Thymus (tissue), 11 donors: ENCODE measurements around the gene SYT5. TPM values are rescaled to one million over a fixed set of nuclear protein-coding genes. Genes with fewer than 3 reads are reported as not detected.
"Not testable (repeated sequence)": the region's sequence is repeated elsewhere in the genome, so short reads cannot be mapped to it uniquely, and the experiment has no call there.

ENCODE experiments used
- DNase-seq, 9 donors: peaks; one replicate each; pipeline ENCODE4 v3.0.0-alpha.2; 2013; ENCODE audit warnings: low spot score in 9 of 9, low read depth in 6 of 9, missing footprints in 1 of 9
- H3K27ac ChIP-seq, 2 donors: one replicate each; pipeline ENCODE4 v1.5.1; 2013; ENCODE audit warnings: control low read depth in 1 of 2, low read depth in 1 of 2, low read length in 1 of 2, mild to moderate bottlenecking in 1 of 2, moderate library complexity in 1 of 2
- H3K27me3 ChIP-seq, 2 donors: one replicate each; pipeline ENCODE4 v1.5.1; 2013; ENCODE audit warnings: low read length in 1 of 2; ENCODE audit not compliant: control insufficient read depth in 2 of 2, insufficient read depth in 1 of 2
- H3K36me3 ChIP-seq, 2 donors: one replicate each; pipeline ENCODE4 v1.5.1; 2013; ENCODE audit warnings: low read length in 1 of 2, mild to moderate bottlenecking in 1 of 2, moderate library complexity in 1 of 2; ENCODE audit not compliant: control insufficient read depth in 2 of 2, insufficient read depth in 2 of 2
- H3K4me1 ChIP-seq, 2 donors: one replicate each; pipeline ENCODE4 v1.5.1; 2013; ENCODE audit warnings: low read length in 2 of 2; ENCODE audit not compliant: control insufficient read depth in 2 of 2, insufficient read depth in 2 of 2
- H3K4me3 ChIP-seq, 2 donors: one replicate each; pipeline ENCODE4 v1.5.1; 2013; ENCODE audit warnings: low read length in 2 of 2, control low read depth in 1 of 2, mild to moderate bottlenecking in 1 of 2
- H3K9me3 ChIP-seq, 2 donors: one replicate each; pipeline ENCODE4 v1.5.1; 2013; ENCODE audit warnings: low read length in 1 of 2, mild to moderate bottlenecking in 1 of 2; ENCODE audit not compliant: control insufficient read depth in 2 of 2, insufficient read depth in 1 of 2
- WGBS: extraction: QIAGEN DNeasy Blood & Tissue Kit; methylation state at CpG from one replicate; pipeline ENCODE4 v1.1.7; 2013; 5-methylcytosine and 5-hydroxymethylcytosine counted together
- polyA plus RNA-seq: library from polyadenylated mRNA; stranded (reverse); fragments of 200-250 nt; gene quantifications from one replicate; pipeline ENCODE4 v1.2.3, GENCODE V29; 2013
- total RNA-seq: library from RNA; stranded (reverse); fragments of 120-200 nt; gene quantifications from one replicate; pipeline ENCODE4 v1.2.4, GENCODE V29; 2013
- donor health status: healthy.

Gene SYT5
- total and polyA plus RNA-seq, 2 donors = 0.24 to 0.32 TPM

DNA sequence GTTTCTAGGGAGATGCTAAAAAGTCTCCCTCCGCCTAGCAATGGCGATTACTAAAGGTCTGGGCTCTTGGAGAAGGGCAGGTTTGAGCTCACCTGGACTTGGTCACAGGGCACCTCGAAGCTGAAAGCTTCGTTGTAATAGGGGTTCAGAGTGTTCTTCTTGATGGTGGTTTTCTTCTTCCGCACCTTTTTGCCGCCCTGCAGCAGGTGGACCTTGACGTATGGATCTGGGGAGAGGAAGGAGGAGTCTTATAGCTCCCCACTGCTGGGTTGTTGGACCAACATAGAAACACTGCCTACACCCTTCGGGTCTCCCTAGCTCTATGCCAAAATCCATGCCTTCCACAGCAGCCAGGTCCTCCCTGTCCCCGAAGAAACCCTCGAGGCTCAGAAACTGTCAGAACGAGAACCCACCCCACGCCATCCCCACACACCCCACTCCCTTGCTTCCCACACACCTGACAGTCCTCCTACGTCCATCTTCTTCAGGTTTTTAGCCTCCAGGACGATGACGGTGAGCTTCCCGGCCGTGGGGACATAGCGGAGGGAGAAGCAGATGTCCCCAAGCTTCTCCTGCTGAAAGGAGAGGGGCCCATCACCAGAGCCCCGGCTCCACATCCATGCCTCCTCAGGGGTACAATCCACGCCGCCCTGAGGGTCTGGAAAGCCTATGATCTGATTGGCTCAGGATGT is 5.5 kb downstream of the SYT5 start:
- WGBS = 69% methylated on average over 21 of the region's 21 CpGs
- DNase-seq = no peak
- peaks cover 9 to 20% of the 10 kb centered on the region in 2 donors for H3K4me1 ChIP-seq
- H3K36me3 ChIP-seq = no peaks in the 10 kb centered on the region
- peaks cover 41 to 94% of the 10 kb centered on the region in 2 donors for H3K27me3 ChIP-seq
- H3K9me3 ChIP-seq = peaks cover 9 to 18% of the 10 kb centered on the region in 2 donors
- no peak overlapping the region for H3K4me3 ChIP-seq
- no peak overlapping the region for H3K27ac ChIP-seq

DNA sequence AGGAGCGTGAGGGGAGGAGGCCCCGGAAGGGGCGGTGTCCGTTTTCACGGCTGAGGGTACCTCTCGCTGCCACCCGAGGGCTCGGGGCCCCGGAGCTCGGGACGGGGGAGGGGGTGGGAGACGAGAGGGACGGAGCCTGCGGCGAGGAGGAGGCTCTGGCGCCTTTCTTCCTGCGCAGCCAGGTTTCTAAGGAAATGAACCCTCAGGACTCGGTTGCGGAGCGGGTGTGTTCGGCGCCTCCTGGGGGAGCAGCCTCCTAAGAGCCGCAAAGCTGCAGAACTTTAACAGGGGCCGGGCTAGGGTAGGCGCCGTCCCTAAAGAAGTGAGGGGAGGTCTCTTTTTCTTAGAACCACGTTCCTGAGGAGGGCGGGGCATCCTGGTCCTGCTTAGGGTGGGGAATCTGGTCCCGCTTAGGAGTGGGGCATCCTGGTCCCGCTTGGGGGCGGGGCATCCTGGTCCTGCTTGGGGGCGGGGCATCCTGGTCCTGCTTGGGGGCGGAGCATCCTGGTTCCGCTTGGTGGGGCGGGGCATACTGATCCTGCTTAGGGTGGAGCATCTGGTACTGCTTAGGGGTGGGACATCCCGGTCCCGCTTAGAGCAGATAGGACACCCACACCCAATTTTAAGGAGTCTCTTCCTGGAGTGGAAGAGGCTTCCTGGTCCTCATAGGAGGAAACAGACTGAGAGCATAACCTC is 6.2 kb downstream of the SYT5 start:
- no peaks in the 10 kb centered on the region for H3K36me3 ChIP-seq
- 2% methylated on average over 37 of the region's 37 CpGs for WGBS
- H3K4me3 ChIP-seq = peak overlapping the region; percentile 10 to 21
- peaks cover 41 to 94% of the 10 kb centered on the region in 2 donors for H3K27me3 ChIP-seq
- DNase-seq = no peak
- H3K9me3 ChIP-seq = peaks cover 9 to 18% of the 10 kb centered on the region in 2 donors
- H3K4me1 ChIP-seq = peaks cover 2 to 13% of the 10 kb centered on the region in 2 donors
- H3K27ac ChIP-seq = no peak overlapping the region

DNA sequence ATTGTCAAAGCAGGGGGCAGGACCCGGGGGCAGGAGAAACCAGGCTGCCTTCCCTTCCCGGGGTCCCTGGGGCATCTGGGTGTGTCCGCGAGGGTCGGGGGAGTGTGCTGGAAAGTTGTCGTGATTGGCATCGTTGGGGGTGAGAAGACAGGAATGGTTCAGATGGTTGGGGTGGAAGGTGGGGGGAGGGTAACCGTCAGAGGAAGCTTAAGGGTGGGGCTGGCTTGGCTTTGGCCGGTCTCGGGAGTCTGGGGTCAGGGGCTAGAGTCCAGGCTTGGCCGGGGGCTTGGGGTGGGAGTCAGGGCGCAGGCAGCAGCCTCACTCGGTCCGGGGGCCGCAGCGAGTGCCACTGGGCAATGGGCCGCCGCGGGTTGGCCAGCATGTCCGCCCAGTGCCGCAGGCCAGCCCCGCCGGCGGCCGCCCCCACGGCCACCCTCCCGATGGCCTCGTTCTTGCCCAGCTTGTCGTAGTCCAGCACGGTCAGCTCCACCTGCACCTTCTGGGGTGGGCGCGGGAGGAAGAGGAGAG is 6.8 kb downstream of the SYT5 start:
- DNase-seq = no peak
- H3K36me3 ChIP-seq = no peaks in the 10 kb centered on the region
- H3K4me3 ChIP-seq = peak overlapping the region; percentile 10 to 21
- 6% methylated on average over 32 of the region's 32 CpGs for WGBS
- no peak overlapping the region for H3K27ac ChIP-seq
- H3K4me1 ChIP-seq = peaks cover 0 to 7% of the 10 kb centered on the region in 2 donors
- H3K9me3 ChIP-seq = peaks cover 9 to 18% of the 10 kb centered on the region in 2 donors
- H3K27me3 ChIP-seq = peaks cover 41 to 88% of the 10 kb centered on the region in 2 donors

DNA sequence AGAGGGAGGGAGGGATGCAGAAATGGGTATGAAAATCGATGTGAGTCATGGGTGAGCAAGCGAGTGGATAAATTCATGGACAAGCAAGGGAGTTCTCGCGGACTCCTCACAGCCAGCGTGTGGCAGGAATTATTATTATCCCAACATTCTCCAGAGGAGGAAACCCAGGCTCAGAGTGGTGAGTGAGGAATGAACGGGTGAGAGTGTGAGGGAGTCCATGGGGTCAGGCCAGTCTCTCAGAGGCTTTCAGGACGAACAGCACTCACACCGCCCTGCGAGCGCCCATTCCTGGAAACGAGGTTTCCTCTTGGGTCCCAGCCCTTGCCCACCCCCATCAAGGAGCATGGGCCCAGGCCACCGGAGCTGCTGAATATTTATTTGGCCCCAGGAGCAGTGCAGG is 7.3 kb downstream of the SYT5 start:
- H3K27ac ChIP-seq = no peak overlapping the region
- peaks cover 0 to 7% of the 10 kb centered on the region in 2 donors for H3K4me1 ChIP-seq
- DNase-seq = no peak
- no peak overlapping the region for H3K4me3 ChIP-seq
- H3K36me3 ChIP-seq = no peaks in the 10 kb centered on the region
- H3K9me3 ChIP-seq = peaks cover 9 to 18% of the 10 kb centered on the region in 2 donors
- WGBS = 29% methylated on average over 12 of the region's 12 CpGs
- H3K27me3 ChIP-seq = peaks cover 41 to 86% of the 10 kb centered on the region in 2 donors

DNA sequence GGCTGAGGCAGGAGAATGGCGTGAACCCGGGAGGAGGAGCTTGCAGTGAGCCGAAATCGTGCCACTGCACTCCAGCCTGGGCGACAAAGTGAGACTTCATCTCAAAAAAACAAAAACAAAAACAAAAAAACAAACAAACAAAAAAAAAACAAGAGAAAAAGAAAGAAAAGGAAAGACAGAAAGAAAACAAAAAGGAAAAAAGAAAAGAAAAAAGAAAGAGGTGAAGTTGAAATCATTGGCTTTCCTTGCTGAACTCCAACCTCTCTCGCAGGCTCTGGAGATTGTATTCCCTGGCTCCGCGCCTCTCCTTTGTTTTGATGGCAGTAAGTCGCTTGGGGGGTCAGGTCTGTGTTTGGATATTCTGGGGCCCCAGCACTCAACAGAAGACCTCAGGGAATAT is 7.8 kb downstream of the SYT5 start:
- 70% methylated on average over 9 of the region's 9 CpGs for WGBS
- peaks cover 42 to 86% of the 10 kb centered on the region in 2 donors for H3K27me3 ChIP-seq
- not testable (repeated sequence) for H3K27ac ChIP-seq, DNase-seq, H3K4me1 ChIP-seq, H3K4me3 ChIP-seq, H3K36me3 ChIP-seq
- H3K9me3 ChIP-seq = peaks cover 9 to 18% of the 10 kb centered on the region in 2 donors

DNA sequence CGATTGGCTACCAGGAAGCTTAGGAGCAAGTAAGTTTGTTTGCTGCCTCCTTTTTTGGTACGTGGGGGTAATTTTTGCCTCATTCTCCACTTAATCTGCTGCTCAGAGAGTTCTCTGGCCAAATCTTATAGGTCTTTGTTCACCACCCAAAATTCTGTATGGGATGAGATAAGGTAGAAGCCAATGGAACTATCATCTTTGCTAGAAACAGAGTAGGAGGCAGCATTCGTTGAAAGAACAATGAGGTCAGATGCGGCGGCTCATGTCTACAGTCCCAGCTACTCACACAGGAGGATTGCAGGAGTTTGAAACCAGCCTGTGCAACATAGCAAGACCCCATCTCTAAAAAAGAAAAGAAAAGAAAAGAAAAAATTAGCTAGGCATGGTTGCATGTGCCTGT is 8.6 kb downstream of the SYT5 start:
- Histone ChIP-seq H3K9me3 (peaks cover 10 to 21% of the 10 kb centered on the region in 2 donors), H3K27ac (no peak overlapping the region), H3K27me3 (peaks cover 51 to 86% of the 10 kb centered on the region in 2 donors), H3K36me3 (no peaks in the 10 kb centered on the region), H3K4me3 (no peak overlapping the region), H3K4me1 (peaks cover 7 to 15% of the 10 kb centered on the region in 2 donors)
- WGBS = 89% methylated on average over 5 of the region's 5 CpGs
- no peak for DNase-seq

DNA sequence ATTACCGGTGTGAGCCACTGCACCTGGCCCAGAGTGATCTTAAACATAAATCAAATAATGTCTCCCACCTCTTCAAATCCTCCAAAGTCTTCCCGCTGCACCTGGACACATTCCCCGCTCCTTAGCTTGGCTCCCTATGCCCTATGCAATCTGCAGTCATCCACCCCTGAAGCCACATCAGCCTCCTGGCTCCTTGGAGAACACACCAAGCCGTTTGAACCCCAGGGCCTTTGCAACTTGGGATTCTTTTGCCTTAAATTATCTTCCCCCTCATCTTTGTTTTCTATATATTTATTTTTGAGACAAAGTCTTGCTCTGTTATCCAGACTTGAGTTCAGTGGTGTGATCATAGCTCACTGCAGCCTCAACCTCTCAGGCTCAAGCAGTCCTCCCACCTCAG is 11.0 kb downstream of the SYT5 start:
- 72% methylated on average over 4 of the region's 4 CpGs for WGBS
- peaks cover 3 to 4% of the 10 kb centered on the region in 2 donors for H3K9me3 ChIP-seq
- peaks cover 38 to 78% of the 10 kb centered on the region in 2 donors for H3K27me3 ChIP-seq

DNA sequence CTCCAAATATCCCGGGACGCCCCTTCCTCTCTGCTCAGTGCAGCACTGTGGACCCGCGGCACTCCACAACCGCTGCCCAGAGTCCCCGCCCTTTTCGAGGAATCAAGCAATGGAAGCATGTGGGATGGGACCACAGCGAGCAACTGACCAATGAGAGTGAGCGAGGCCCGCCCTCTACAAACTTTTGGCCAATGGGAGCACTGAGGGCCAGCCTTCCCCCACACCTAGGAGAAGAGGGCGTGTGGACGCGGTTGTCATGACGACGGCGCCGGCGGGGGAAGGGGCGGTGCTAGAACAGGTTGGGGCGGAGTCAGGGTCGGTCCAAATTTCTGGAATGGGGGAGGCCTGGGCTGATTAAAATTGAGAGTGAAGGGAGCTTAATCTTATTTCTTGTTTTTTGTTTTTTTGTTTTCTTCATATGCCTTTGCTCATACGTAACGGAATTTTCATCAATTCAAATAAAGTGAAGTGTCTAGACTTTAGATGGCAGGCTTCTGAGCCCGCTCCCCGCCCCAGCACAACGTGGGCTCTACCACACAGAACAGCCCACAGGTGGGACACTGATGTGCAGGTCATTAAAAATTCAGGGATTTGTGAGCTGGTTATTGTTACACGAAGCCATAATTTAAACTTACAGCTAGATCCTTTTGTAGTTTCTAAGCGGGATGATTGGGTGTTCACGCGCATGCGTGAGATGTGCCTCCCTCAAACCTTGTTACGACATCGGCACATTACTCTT is 13.4 kb downstream of the SYT5 start, which contains the start of gene DNAAF3:
Gene DNAAF3, minus strand, starts transcription at position 84 of the 739 bp plus-strand sequence. CDS start 200 bp downstream, outside the sequence.
- peaks cover 27 to 74% of the 10 kb centered on the region in 2 donors for H3K27me3 ChIP-seq
- H3K27ac ChIP-seq = no peak within 1 kb of the TSS
- H3K36me3 ChIP-seq = no peaks in the 10 kb centered on the region
- peaks cover 9 to 16% of the 10 kb centered on the region in 2 donors for H3K4me1 ChIP-seq
- peak in 6 of 9 donors; percentile 45 to 81 (median 62) for DNase-seq
- H3K9me3 ChIP-seq = peaks cover 1 to 4% of the 10 kb centered on the region in 2 donors
- WGBS = 1% methylated on average over 33 of the region's 33 CpGs
- peak within 1 kb of the TSS; percentile 9 to 13 for H3K4me3 ChIP-seq

More for the DNA sequence above, 11.0 kb downstream of the SYT5 start:
- no peaks in the 10 kb centered on the region for H3K36me3 ChIP-seq
- H3K27ac ChIP-seq = no peak overlapping the region
- H3K4me3 ChIP-seq = no peak overlapping the region
- DNase-seq = no peak
- peaks cover 9 to 22% of the 10 kb centered on the region in 2 donors for H3K4me1 ChIP-seq
